ENCODE results near the gene RPS18.
A peak's percentile ranks its signal among the peaks of the same experiment; 100 is the strongest.

RPS18 gene

GRCh38 chr6:33315793-33316602 is 44.1 kb downstream of the RPS18 start:
- no peak for DNase-seq

- no peak for DNase-seq
These were observed 44.9 kb downstream of the RPS18 start for GRCh38 chr6:33316603-33317418.

GRCh38 chr6:33317419-33317668 is 45.5 kb downstream of the RPS18 start:
- DNase-seq = no peak

DNA sequence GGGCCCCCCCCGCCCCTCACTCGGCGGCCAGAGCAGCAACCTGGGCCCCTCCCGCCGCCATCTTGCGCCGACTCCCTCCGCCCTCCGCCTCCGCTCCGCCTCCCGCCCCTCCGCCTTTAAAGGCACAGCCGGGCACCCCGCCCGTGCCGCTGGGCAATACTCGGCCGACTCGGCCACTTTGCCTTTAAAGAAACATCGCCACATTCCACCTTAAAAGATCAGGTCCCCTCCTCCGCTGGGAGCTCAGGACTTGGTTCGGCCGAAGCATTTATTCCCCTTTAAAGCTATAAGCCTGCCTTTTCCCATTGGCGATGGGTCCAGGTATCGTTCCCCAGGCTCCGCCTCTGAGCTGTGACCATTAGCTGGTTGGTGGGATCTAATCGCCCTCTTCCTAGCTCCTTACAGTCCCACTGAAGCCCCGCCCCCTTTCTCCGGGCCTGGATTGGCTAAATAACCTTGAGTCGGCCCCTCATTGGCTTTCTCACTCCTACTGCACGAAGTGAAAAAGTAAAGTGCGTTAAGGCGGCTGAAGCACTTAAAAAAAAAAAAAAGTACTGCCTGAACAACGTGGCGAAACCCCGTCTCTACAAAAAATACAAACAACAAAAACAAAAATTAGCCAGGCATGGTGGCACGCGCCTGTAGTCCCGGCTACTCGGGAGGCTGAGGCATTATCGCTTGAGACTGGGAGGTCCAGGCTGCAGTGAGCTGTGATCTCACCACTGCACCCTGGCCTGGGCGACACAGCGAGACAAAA is 46.0 kb downstream of the RPS18 start, which contains the start of gene ZBTB22:
Gene ZBTB22, minus strand, starts transcription at position 76 of the 757 bp plus-strand sequence. CDS start 828 bp downstream, outside the sequence.
- DNase-seq = peak; percentile 96 to 98

DNA sequence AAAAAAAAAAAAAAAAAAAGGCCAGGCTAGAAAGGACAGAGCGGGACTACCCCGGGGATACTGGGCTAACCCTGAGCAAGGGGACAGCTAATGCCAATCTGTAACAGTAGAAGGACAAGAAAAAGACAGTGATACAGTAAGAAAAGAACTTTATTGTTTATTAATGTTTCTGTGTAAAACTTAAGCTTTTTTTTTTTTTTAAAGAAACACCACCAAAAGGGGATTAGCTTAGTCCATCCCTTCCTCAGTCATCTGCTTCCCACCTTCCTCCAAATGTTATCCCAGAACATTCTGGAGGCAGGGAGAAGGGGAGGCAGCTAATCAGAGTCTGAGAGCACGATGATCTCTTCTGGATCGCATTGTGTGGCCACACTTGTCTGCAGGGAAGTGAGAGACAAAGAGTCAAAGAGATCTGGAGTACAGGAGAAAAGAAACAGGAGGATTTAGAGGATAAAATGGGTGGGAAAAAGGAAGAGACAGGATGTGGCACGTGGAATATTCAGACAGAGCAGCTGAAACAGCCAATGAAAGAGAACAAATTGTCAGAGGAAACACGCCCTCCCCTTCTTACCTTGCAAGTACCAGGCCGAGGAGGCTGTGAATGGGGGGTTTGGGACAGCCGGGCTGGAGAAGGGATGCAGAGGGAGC is 46.7 kb downstream of the RPS18 start:
- DNase-seq = no peak

GRCh38 chr6:33319939-33320314 is 48.1 kb downstream of the RPS18 start:
- no peak for DNase-seq

DNA sequence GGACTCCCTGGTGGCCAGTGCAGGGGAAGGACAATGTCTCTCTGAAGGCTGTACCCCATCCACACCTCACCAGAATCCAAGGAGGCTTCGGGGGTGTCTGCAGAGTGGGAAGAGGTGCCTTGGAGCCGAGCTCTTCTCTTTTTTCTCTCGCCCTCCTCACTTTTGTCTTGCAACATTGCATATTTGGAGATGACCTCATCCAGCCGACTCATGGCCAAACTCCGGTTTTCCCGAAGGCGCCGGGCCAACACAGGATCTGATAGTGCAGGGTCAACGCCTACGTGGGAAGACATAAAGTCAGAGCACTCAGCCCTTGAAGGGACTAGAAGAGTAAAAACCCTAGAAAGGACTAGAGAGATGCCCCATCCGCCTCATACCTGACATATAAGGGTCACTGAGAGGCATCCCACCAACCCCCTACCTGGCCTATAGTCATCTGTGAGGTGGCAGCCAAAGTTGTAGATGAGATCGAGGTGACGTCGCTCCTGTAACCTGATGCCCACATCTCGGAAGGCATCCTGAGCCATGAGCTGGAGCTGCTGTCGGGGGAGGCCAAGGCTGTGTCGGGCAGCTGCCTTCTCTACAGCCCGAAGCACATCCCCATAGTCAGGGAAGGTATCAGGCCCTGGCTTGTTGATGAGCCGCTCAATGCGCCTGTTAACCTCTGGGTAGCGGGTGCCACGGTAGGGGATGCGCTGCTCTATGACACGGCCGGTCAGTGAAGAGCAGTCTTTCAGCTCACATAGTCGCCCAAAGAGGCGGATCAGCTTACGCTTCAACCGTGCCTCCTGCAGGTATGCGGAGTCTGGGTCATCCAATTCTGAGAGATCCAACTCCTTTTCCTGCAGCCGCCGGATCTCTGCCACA is 48.7 kb downstream of the RPS18 start:
- no peak for DNase-seq

GRCh38 chr6:33321227-33321626 is 49.4 kb downstream of the RPS18 start:
- DNase-seq = no peak

GRCh38 chr6:33323623-33323948 is 51.7 kb downstream of the RPS18 start:
- no peak for DNase-seq

GRCh38 chr6:33324125-33324524 is 52.2 kb downstream of the RPS18 start:
- DNase-seq = no peak
